Activated naive CD4-positive, alpha-beta T cell treated with anti-CD3 and anti-CD28 coated beads, Interleukin-2, amount 10 ng/mL, durations not matched to agents 7 days and 5 days (primary cell): ENCODE data around the gene ACVR1C.

Source experiments
- CTCF ChIA-PET: fragments of 350-600 bp; sonication (Branson Sonifier 250); formaldehyde crosslinking; loops from one replicate; lab custom pipeline; 2021; ENCODE audit warnings: antibody characterized with exemption; lab: Charles Lee
- DNase-seq: peaks from one replicate; pipeline ENCODE4 v3.0.0-alpha.2; 2020
- H3K27ac Mint-ChIP-seq: one replicate; pipeline ENCODE4 v1.8.0; 2021; ENCODE audit warnings: mild to moderate bottlenecking, moderate library complexity, mixed read lengths
- H3K27me3 Mint-ChIP-seq: one replicate; pipeline ENCODE4 v1.8.0; 2021; ENCODE audit warnings: mild to moderate bottlenecking, mixed read lengths
- H3K36me3 Mint-ChIP-seq: one replicate; pipeline ENCODE4 v1.8.0; 2021; ENCODE audit warnings: mixed read lengths
- H3K4me1 Mint-ChIP-seq: one replicate; pipeline ENCODE4 v1.8.0; 2021; ENCODE audit warnings: mixed read lengths
- H3K4me3 Mint-ChIP-seq: one replicate; pipeline ENCODE4 v1.8.0; 2021; ENCODE audit warnings: mild to moderate bottlenecking, moderate library complexity, mixed read lengths
- H3K9me3 Mint-ChIP-seq: one replicate; pipeline ENCODE4 v1.8.0; 2021; ENCODE audit warnings: mixed read lengths

Gene ACVR1C

GRCh38 chr2:157500334-157500733 is 128.3 kb downstream of the ACVR1C start:
- CTCF ChIA-PET, result interaction anchor here (1.1 kb wide), 1 partner anchor 193 kb away, joined by 3 read pairs; no protein-coding TSS in a partner anchor
- Mint-ChIP-seq H3K4me3 (no peak overlapping the region), H3K27me3 (no peaks in the 10 kb centered on the region), H3K4me1 (peaks cover 14% of the 10 kb centered on the region), H3K27ac (no peak overlapping the region), H3K9me3 (no peaks in the 10 kb centered on the region), H3K36me3 (peaks cover 3% of the 10 kb centered on the region)
- no peak for DNase-seq

- Mint-ChIP-seq H3K9me3 (no peaks in the 10 kb centered on the region), H3K4me1 (peaks cover 24% of the 10 kb centered on the region), H3K4me3 (no peak overlapping the region), H3K27ac (no peak overlapping the region), H3K36me3 (peaks cover 3% of the 10 kb centered on the region), H3K27me3 (no peaks in the 10 kb centered on the region)
- CTCF ChIA-PET, result interaction anchor here (1.1 kb wide), 2 partner anchors 98 to 513 kb away, joined by 4 to 6 read pairs; no protein-coding TSS in a partner anchor
- DNase-seq, result no peak
Measured at GRCh38 chr2:157498483-157498882, 130.2 kb downstream of the ACVR1C start.

DNA sequence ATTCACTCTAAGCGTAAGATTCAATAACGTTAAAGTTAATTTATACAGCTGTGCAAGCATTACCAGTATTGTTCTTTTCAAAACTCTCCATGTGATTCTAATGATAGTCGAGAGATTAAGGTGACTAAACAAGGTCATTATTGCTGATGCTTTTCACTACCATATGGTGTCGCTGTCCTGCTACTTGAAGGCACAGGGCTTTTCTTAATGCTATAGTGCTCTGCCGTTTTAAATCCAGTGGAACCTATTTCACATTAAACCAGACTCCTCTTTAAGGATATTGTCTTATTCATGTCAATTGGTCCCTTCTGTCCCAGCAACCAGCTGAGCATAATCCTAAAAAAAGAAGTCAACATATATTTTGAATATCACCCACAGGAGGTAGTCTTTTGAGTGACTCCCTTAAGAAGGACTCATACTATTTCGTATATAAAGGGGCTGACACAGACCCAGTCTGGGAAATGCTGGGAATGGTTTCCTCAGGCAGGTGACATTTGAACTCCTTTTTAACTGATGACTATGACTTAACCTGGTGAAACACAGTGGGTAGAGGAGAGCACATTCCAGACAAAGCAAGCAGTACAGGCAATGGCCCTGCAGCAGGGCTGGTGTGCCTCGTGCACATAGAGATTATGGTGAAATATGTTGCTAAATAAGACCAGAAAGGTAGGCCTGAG is 130.9 kb downstream of the ACVR1C start:
- Mint-ChIP-seq H3K9me3 (no peaks in the 10 kb centered on the region), H3K27ac (no peak overlapping the region), H3K27me3 (no peaks in the 10 kb centered on the region), H3K4me3 (no peak overlapping the region), H3K4me1 (peaks cover 31% of the 10 kb centered on the region), H3K36me3 (peaks cover 3% of the 10 kb centered on the region)
- DNase-seq, result peak; percentile 28
- CTCF ChIA-PET, result interaction anchor here (0.6 to 1.8 kb wide), 28 partner anchors 8 to 526 kb away, joined by 3 to 10 read pairs (median 4); no protein-coding TSS in a partner anchor

GRCh38 chr2:157492189-157492773 is 136.4 kb downstream of the ACVR1C start:
- Mint-ChIP-seq H3K4me1 (peaks cover 62% of the 10 kb centered on the region), H3K4me3 (no peak overlapping the region), H3K9me3 (no peaks in the 10 kb centered on the region), H3K27me3 (no peaks in the 10 kb centered on the region), H3K36me3 (no peaks in the 10 kb centered on the region), H3K27ac (no peak overlapping the region)
- DNase-seq, result peak; percentile 83
- CTCF ChIA-PET, result interaction anchor here (0.6 to 6.8 kb wide), 28 partner anchors 11 to 519 kb away, joined by 3 to 76 read pairs (median 5); partner anchors contain the start of genes ACVR1 and ERMN

- Mint-ChIP-seq H3K9me3 (no peaks in the 10 kb centered on the region), H3K27me3 (no peaks in the 10 kb centered on the region), H3K27ac (no peak overlapping the region), H3K4me3 (no peak overlapping the region), H3K36me3 (no peaks in the 10 kb centered on the region), H3K4me1 (peaks cover 83% of the 10 kb centered on the region)
- no peak for DNase-seq
- CTCF ChIA-PET, result interaction anchor here (0.6 to 6.8 kb wide), 8 partner anchors 9 to 187 kb away, joined by 3 to 76 read pairs (median 15); partner anchors contain the start of gene ERMN
Measured at GRCh38 chr2:157489983-157490382, 138.7 kb downstream of the ACVR1C start.

- Mint-ChIP-seq H3K27ac (no peak overlapping the region), H3K36me3 (no peaks in the 10 kb centered on the region), H3K27me3 (no peaks in the 10 kb centered on the region), H3K4me1 (peaks cover 82% of the 10 kb centered on the region), H3K4me3 (no peak overlapping the region), H3K9me3 (no peaks in the 10 kb centered on the region)
- DNase-seq, result no peak
- CTCF ChIA-PET, result interaction anchor here (0.5 to 6.8 kb wide), 8 partner anchors 8 to 520 kb away, joined by 3 to 76 read pairs (median 16); partner anchors contain the start of gene ERMN
Measured at GRCh38 chr2:157488877-157489276, 139.8 kb downstream of the ACVR1C start.

GRCh38 chr2:157487747-157488146 is 140.9 kb downstream of the ACVR1C start:
- Mint-ChIP-seq H3K4me3 (peak overlapping the region; percentile 18), H3K4me1 (peaks cover 77% of the 10 kb centered on the region), H3K27ac (peak overlapping the region; percentile 66), H3K36me3 (no peaks in the 10 kb centered on the region), H3K9me3 (no peaks in the 10 kb centered on the region), H3K27me3 (no peaks in the 10 kb centered on the region)
- no peak for DNase-seq
- CTCF ChIA-PET, result interaction anchor here (0.6 to 1.3 kb wide), 4 partner anchors 18 to 522 kb away, joined by 3 read pairs; no protein-coding TSS in a partner anchor

GRCh38 chr2:157487271-157487610 is 141.4 kb downstream of the ACVR1C start:
- DNase-seq, result no peak
- H3K4me1 Mint-ChIP-seq, result peaks cover 77% of the 10 kb centered on the region
- CTCF ChIA-PET, result interaction anchor here (1.3 kb wide), 1 partner anchor 17 kb away, joined by 3 read pairs; no protein-coding TSS in a partner anchor
- peak overlapping the region; percentile 18 for H3K4me3 Mint-ChIP-seq
- H3K36me3 Mint-ChIP-seq, result peaks cover 4% of the 10 kb centered on the region
- H3K9me3 Mint-ChIP-seq, result no peaks in the 10 kb centered on the region
- peak overlapping the region; percentile 17 for H3K27ac Mint-ChIP-seq
- no peaks in the 10 kb centered on the region for H3K27me3 Mint-ChIP-seq

DNA sequence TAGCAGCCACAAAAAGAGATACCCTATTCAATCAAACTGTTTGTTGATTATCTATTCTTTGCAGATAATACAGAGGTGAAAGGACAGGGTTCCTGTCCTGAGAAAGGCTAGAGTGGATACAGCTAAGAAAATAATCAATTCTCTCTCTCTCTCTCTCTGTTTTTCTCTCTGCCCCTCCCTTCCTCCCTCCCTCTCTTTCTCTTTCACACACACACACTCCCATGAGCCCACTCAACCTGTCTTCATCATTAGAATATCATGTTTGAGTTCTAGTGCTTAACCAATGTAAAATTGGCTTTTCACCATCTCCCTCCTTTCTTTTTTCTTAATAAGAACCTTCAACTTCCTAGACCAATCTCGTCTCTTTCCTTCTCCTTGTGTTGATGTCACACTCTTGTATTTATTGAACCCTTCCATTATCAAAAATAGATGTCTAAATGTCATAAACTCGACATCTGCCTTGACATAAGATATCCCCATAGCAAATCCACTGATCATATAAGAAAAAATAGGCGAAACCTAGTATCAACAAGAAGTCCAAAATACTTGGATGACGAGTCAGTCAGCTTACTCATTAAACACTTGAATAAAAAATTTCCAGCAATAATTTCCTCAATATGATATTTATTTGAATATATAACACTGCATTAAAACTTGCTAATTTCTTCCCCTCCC is 141.9 kb downstream of the ACVR1C start:
- Mint-ChIP-seq H3K9me3 (no peaks in the 10 kb centered on the region), H3K36me3 (peaks cover 4% of the 10 kb centered on the region), H3K27me3 (no peaks in the 10 kb centered on the region), H3K4me3 (peak overlapping the region; percentile 18), H3K27ac (peak overlapping the region; percentile 69), H3K4me1 (peaks cover 77% of the 10 kb centered on the region)
- CTCF ChIA-PET, result interaction anchor here (0.9 kb wide), 2 partner anchors 33 to 157 kb away, joined by 3 to 4 read pairs; no protein-coding TSS in a partner anchor
- DNase-seq, result no peak

GRCh38 chr2:157480182-157480961 is 148.3 kb downstream of the ACVR1C start:
- Mint-ChIP-seq H3K36me3 (peaks cover 29% of the 10 kb centered on the region), H3K9me3 (peaks cover 8% of the 10 kb centered on the region), H3K27me3 (no peaks in the 10 kb centered on the region), H3K27ac (peak overlapping the region; percentile 93), H3K4me1 (peaks cover 84% of the 10 kb centered on the region), H3K4me3 (peak overlapping the region; percentile 69)
- peak; percentile 48 for DNase-seq
- CTCF ChIA-PET, result interaction anchor here (1.0 to 5.3 kb wide), 4 partner anchors 10 to 153 kb away, joined by 3 to 38 read pairs (median 5); no protein-coding TSS in a partner anchor

GRCh38 chr2:157479081-157480027 is 149.3 kb downstream of the ACVR1C start:
- CTCF ChIA-PET, result interaction anchor here (1.5 to 5.3 kb wide), 4 partner anchors 11 to 152 kb away, joined by 4 to 38 read pairs (median 10); no protein-coding TSS in a partner anchor
- peak overlapping the region; percentile 69 for H3K4me3 Mint-ChIP-seq
- peaks cover 87% of the 10 kb centered on the region for H3K4me1 Mint-ChIP-seq
- no peaks in the 10 kb centered on the region for H3K27me3 Mint-ChIP-seq
- peaks cover 8% of the 10 kb centered on the region for H3K9me3 Mint-ChIP-seq
- peak; percentile 46 for DNase-seq
- H3K36me3 Mint-ChIP-seq, result peaks cover 29% of the 10 kb centered on the region
- peak overlapping the region; percentile 93 for H3K27ac Mint-ChIP-seq

- no peak for DNase-seq
- no peaks in the 10 kb centered on the region for H3K27me3 Mint-ChIP-seq
- H3K9me3 Mint-ChIP-seq, result peaks cover 8% of the 10 kb centered on the region
- H3K36me3 Mint-ChIP-seq, result peaks cover 35% of the 10 kb centered on the region
- H3K4me1 Mint-ChIP-seq, result peaks cover 97% of the 10 kb centered on the region
- peak overlapping the region; percentile 93 for H3K27ac Mint-ChIP-seq
- CTCF ChIA-PET, result interaction anchor here (0.7 to 2.9 kb wide), 5 partner anchors 11 to 42 kb away, joined by 3 to 14 read pairs (median 4); partner anchors contain the start of gene CYTIP
- H3K4me3 Mint-ChIP-seq, result no peak overlapping the region
Measured at GRCh38 chr2:157477919-157478318, 150.7 kb downstream of the ACVR1C start.
